ENCODE measurements around the gene RBFOX1. TPM values are rescaled to one million over a fixed set of nuclear protein-coding genes. Genes with fewer than 3 reads are reported as not detected.

The RBFOX1 gene
- polyA plus RNA-seq, 1 experiment, result not detected

GRCh38 chr16:7366993-7367880, 34.6 kb downstream of the RBFOX1 start:
- ChIA-PET CTCF (no interaction called here), POLR2A (no interaction called here)
- Histone ChIP-seq H3K9me3 (ENCODE audit: control insufficient read depth, insufficient read depth, low read length) (peaks cover 37% of the 10 kb centered on the region; the same call in 1 of the 2 replicates), H3K4me3 (ENCODE audit: low read depth, low read length) (no peak overlapping the region), H3K27me3 (ENCODE audit: control insufficient read depth, insufficient read depth, low read length) (no peaks in the 10 kb centered on the region), H3K27ac (ENCODE audit: low read depth, low read length) (no peak overlapping the region)
- no peak for TF ChIP-seq CTCF (IDR thresholded peaks at IDR 0.05; ENCODE audit: low read depth, low read length)
- DNase-seq (ENCODE audit: low read depth, low spot score), result no peak

- POLR2A ChIA-PET, result no interaction called here
Measured at GRCh38 chr16:7369204-7369603, 36.6 kb downstream of the RBFOX1 start.

GRCh38 chr16:7372095-7372494, 39.5 kb downstream of the RBFOX1 start:
- H3K27me3 ChIP-seq (ENCODE audit: control insufficient read depth, insufficient read depth, low read length), result no peaks in the 10 kb centered on the region
- TF ChIP-seq CTCF (IDR thresholded peaks at IDR 0.05; ENCODE audit: low read depth, low read length), result no peak
- H3K9me3 ChIP-seq (ENCODE audit: control insufficient read depth, insufficient read depth, low read length), result peaks cover 19% of the 10 kb centered on the region; the same call in 1 of the 2 replicates
- no peak overlapping the region for H3K27ac ChIP-seq (ENCODE audit: low read depth, low read length)
- no peak overlapping the region for H3K4me3 ChIP-seq (ENCODE audit: low read depth, low read length)
- DNase-seq (ENCODE audit: low read depth, low spot score), result no peak
- ChIA-PET POLR2A (no interaction called here), CTCF (no interaction called here)

More at GRCh38 chr16:7369204-7369603, 36.6 kb downstream of the RBFOX1 start:
- Histone ChIP-seq H3K9me3 (ENCODE audit: control insufficient read depth, insufficient read depth, low read length) (peaks cover 30% of the 10 kb centered on the region; the same call in 1 of the 2 replicates), H3K4me3 (ENCODE audit: low read depth, low read length) (no peak overlapping the region), H3K27ac (ENCODE audit: low read depth, low read length) (no peak overlapping the region), H3K27me3 (ENCODE audit: control insufficient read depth, insufficient read depth, low read length) (no peaks in the 10 kb centered on the region)
- CTCF ChIA-PET, result no interaction called here
- TF ChIP-seq CTCF (IDR thresholded peaks at IDR 0.05; ENCODE audit: low read depth, low read length), result no peak
- no peak for DNase-seq (ENCODE audit: low read depth, low spot score)

GRCh38 chr16:7373776-7374175, 41.1 kb downstream of the RBFOX1 start:
- peaks cover 22% of the 10 kb centered on the region; the same call in 1 of the 2 replicates for H3K9me3 ChIP-seq (ENCODE audit: control insufficient read depth, insufficient read depth, low read length)
- no peak overlapping the region for H3K27ac ChIP-seq (ENCODE audit: low read depth, low read length)
- H3K27me3 ChIP-seq (ENCODE audit: control insufficient read depth, insufficient read depth, low read length), result no peaks in the 10 kb centered on the region
- CTCF ChIA-PET, result no interaction called here
- POLR2A ChIA-PET, result no interaction called here
- TF ChIP-seq CTCF (IDR thresholded peaks at IDR 0.05; ENCODE audit: low read depth, low read length), result no peak
- no peak overlapping the region for H3K4me3 ChIP-seq (ENCODE audit: low read depth, low read length)
- no peak for DNase-seq (ENCODE audit: low read depth, low spot score)

- ChIA-PET POLR2A (no interaction called here), CTCF (no interaction called here)
- TF ChIP-seq CTCF (IDR thresholded peaks at IDR 0.05; ENCODE audit: low read depth, low read length), result no peak
- H3K27ac ChIP-seq (ENCODE audit: low read depth, low read length), result no peak overlapping the region
- peaks cover 19% of the 10 kb centered on the region for H3K9me3 ChIP-seq (ENCODE audit: control insufficient read depth, insufficient read depth, low read length)
- no peaks in the 10 kb centered on the region for H3K27me3 ChIP-seq (ENCODE audit: control insufficient read depth, insufficient read depth, low read length)
- H3K4me3 ChIP-seq (ENCODE audit: low read depth, low read length), result no peak overlapping the region
- no peak for DNase-seq (ENCODE audit: low read depth, low spot score)
Measured at GRCh38 chr16:7374614-7375174, 42.0 kb downstream of the RBFOX1 start.
